ENCODE results near the gene TRIM6. TPM values are rescaled to one million over a fixed set of nuclear protein-coding genes. Genes with fewer than 3 reads are reported as not detected.

TRIM6 gene
- total RNA-seq, 1 experiment from 2014 or later: 17.9 TPM

- H3K9me3 Mint-ChIP-seq: no peaks in the 10 kb centered on the region
- Histone ChIP-seq H3K14ac (ENCODE audit: insufficient read depth, low read length) (no peak overlapping the region), H3K4me2 (ENCODE audit: insufficient read depth, insufficient read length, low read length) (no peak overlapping the region), H3K4ac (ENCODE audit: low read depth, low read length) (no peak overlapping the region), H3K79me1 (ENCODE audit: insufficient read depth, low read depth, low read length, poor library complexity, severe bottlenecking) (no peaks in the 10 kb centered on the region), H4K20me1 (ENCODE audit: control insufficient read depth, insufficient read depth, insufficient read length) (no peaks in the 10 kb centered on the region), H2BK15ac (ENCODE audit: low read depth, low read length) (no peak overlapping the region), H3K27ac (ENCODE audit: insufficient read length, low read depth, low read length) (no peak overlapping the region), H3K56ac (ENCODE audit: insufficient read length, low read depth, low read length) (no peak overlapping the region), H2BK5ac (ENCODE audit: insufficient read length, low read length) (no peak overlapping the region), H3T11ph (ENCODE audit: low read length) (no peak overlapping the region), H2BK20ac (ENCODE audit: low read depth, low read length, poor library complexity, severe bottlenecking) (no peak overlapping the region), H3K23me2 (ENCODE audit: insufficient read length, low read depth, low read length, poor library complexity, severe bottlenecking) (no peaks in the 10 kb centered on the region), H2BK120ac (ENCODE audit: low read depth, low read length, poor library complexity, severe bottlenecking) (no peak overlapping the region), H4K8ac (replicated peaks; ENCODE audit: insufficient read length, low read depth, low read length) (no peak overlapping the region), H3K23ac (ENCODE audit: insufficient read length, low read depth, low read length) (no peak overlapping the region), H4K91ac (ENCODE audit: insufficient read length, low read depth, low read length) (no peak overlapping the region), H3K27me3 (ENCODE audit: insufficient read depth, low read length) (no peaks in the 10 kb centered on the region), H2BK12ac (ENCODE audit: insufficient read length, low read depth, low read length) (no peak overlapping the region), H2AK5ac (ENCODE audit: insufficient read length, low read length) (no peak overlapping the region), H3K18ac (ENCODE audit: insufficient read length, low read depth, low read length) (no peak overlapping the region), H3K4me1 (ENCODE audit: insufficient read depth, low read length) (no peaks in the 10 kb centered on the region), H2AFZ (ENCODE audit: low read length) (no peak overlapping the region), H3K79me2 (ENCODE audit: insufficient read depth, low read length) (no peaks in the 10 kb centered on the region), H3K9ac (ENCODE audit: extremely low read depth, insufficient read length, low read length) (no peak overlapping the region), H3K9me3 (ENCODE audit: control insufficient read depth, low read depth, low read length) (no peaks in the 10 kb centered on the region), H4K5ac (ENCODE audit: insufficient read length, low read depth, low read length) (no peak overlapping the region)
- DNase-seq: no peak
- no peak overlapping the region for H3K27ac Mint-ChIP-seq
- TF ChIP-seq CTCF (conservative IDR thresholded peaks at IDR 0.05): no peak
- no peaks in the 10 kb centered on the region for H3K4me1 Mint-ChIP-seq
- H3K27me3 Mint-ChIP-seq (ENCODE audit: low read depth): no peaks in the 10 kb centered on the region
- no peaks in the 10 kb centered on the region for H3K36me3 Mint-ChIP-seq (ENCODE audit: insufficient read depth in 1 of 3, low read depth in 3 of 3)
- WGBS (ENCODE audit: extremely low coverage, insufficient read length, low lambda C conversion rate): no CpG with 5 or more reads among the region's 3 CpGs
- H3K4me3 Mint-ChIP-seq: no peak overlapping the region
Measured at GRCh38 chr11:5646139-5646538, 49.7 kb downstream of the TRIM6 start.

Measured in H9 (cell line).